Femur (tissue), 1 donor: ENCODE results near the gene CHI3L1.

Experiments used
- DNase-seq: peaks from one replicate; pipeline ENCODE4 v3.0.0-alpha.2; 2017

CHI3L1 gene

DNA sequence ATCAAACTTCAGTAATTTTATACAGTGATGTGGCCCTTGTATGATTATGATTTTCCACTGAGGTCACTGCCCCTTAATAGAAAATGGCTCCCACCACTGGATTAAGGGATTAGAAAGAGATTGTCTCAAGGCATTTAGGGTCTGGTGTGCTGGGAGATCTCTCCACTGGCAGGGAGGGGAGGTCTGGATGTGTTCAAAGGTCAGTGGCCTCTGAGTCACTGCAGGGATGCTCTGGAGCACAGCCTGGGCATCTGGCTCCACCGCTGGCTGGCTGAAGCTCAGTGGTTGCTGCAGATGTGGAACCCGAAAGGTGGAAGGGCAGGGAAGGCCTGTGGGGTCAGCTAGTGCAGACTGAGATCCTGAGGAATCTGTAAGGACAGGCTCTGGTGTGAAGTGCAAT lies 18.3 kb upstream of the CHI3L1 start:
- no peak for DNase-seq

DNA sequence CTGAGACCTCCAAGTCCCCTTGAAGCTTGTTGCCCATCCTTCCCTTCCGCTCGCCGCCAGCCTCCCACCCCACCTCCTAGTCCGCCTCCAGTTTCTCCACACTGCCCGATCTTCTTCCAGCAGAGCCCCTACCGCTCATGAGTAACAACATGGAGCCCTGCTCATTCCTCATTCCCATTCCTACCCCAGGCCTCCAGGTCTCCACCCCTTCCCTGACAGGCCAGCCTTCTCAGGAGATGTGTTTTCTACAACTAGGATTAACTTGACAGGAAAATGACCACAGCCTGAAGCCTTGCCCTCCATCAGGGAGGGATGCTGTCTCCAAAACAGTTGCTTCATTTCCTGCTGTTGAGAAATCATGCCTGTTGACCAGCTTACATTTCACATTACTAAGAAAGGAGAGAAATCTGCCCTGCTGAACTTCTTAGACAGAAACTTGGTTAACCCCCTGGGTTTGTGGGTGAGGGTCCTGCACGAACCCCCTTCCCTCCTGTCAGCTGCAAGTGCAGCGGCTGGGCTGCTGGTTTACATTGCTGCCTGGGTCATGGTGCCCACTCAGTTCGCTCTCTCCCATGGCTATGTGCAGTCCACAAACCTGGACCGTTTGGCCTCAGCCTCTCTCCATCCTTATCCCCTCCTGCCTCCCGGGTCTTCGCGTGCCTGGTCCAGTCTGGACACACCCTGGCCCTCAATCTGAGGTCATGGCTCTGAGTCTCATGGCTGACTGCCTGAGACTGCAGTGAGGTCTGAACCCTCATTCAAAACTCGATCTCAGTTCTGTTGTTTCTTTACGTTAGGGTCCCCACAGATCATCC lies 16.1 kb upstream of the CHI3L1 start:
- DNase-seq = no peak

- DNase-seq = no peak
These were observed 15.2 kb upstream of the CHI3L1 start for GRCh38 chr1:203201516-203202205.

DNA sequence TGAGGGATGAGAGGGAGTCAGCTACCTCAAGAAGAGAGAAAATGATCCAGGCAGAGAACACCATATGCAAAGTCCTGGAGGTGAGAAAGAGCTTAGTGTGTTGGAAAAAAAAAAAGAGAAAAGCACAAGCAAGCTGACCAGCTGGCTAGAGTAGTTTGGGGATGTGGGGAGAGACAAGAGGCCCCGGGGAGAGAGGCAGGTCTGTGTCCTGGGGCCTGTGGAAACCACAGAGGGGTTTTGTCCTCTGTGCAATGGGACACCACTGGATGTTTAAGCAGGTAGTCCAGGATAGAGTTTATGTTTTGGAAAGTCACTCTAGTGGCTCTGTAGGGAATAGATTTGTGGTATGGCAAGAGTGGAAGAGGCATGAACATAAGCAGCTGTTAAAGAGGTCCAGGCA lies 14.4 kb upstream of the CHI3L1 start:
- no peak for DNase-seq

DNA sequence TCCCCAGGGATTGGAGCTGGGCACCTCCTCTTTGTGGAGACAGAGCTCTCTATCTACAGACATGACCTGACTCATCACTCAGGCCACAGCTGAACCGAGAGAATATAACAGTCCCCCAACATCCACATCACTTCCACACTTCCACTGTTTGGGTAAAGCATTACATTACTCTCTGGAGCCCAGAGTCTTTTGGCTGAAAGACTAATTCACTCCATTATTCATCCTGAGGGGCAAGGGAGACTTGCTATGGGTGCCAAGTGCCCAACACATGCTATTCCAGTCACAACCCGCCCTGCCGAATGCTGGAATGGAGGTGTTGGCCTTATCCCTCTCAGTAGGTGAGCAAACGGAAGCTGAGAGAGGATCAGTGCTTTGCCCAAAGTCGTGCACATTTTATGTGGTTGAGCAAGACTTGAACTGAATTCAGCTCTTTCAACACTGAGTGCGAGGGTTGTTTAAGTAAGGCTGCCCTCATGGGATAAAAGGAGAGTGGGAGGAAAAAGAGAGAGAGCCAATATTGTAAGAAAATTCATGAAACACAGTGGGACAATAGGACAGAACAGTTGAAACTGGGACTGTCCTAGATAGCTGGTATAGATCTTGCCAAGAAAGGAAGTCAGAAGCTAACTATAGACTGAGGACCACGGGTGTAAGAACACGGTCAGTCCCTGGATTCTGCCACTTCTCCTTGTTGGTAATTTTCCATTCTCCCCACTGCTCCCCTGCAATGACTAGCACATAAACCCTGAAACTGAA lies 13.5 kb upstream of the CHI3L1 start:
- DNase-seq = no peak

GRCh38 chr1:203199481-203199815 lies 12.9 kb upstream of the CHI3L1 start:
- DNase-seq = no peak

GRCh38 chr1:203199002-203199401 lies 12.5 kb upstream of the CHI3L1 start:
- DNase-seq = no peak

GRCh38 chr1:203197625-203198024 lies 11.1 kb upstream of the CHI3L1 start:
- no peak for DNase-seq

- DNase-seq = no peak
These were observed 9.9 kb upstream of the CHI3L1 start for GRCh38 chr1:203196371-203196770.

DNA sequence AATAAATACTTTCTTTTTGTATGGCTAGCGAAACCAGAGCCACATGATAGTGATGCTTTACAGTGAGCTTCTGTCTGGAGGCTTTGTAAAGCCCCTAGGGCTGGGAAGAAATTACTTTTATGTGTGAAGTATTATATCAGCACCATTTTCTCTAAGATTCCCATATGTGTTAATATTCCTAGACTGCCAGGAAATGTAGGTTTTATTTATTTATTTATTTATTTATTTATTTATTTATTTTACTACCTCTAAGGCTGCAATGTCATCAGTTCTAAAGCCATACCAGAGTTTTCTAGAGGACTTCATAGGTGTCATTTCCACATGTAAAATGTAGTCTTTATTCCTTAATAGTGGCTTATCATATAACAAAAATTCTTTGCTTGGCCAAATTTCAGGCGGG lies 4.4 kb upstream of the CHI3L1 start:
- no peak for DNase-seq

GRCh38 chr1:203189951-203190352 lies 3.4 kb upstream of the CHI3L1 start:
- no peak for DNase-seq

GRCh38 chr1:203188686-203189232 lies 2.3 kb upstream of the CHI3L1 start:
- DNase-seq = no peak

GRCh38 chr1:203187689-203188264 lies 1.3 kb upstream of the CHI3L1 start:
- no peak for DNase-seq

- DNase-seq = no peak
These were observed 791 bp upstream of the CHI3L1 start for GRCh38 chr1:203187304-203187685.

DNA sequence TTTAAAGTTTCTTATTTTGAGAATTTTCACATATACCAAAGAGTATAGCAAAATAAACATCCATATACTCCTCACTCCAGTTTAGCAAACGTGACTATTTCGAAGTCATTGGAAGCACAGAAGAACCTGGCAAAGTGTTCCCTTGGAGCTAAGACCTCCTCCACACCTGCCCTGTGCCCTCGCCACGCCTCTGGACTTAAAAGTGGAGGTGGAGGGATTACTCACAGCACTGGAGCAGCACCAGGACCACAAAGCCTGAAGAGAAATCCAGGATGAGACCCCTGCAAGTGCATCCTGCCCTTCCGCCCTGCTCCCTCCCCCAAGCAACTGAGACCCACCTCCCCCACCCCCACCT lies 436 bp downstream of the CHI3L1 start:
- no peak for DNase-seq

- DNase-seq = no peak
These were observed 919 bp downstream of the CHI3L1 start for GRCh38 chr1:203185585-203185984.

- DNase-seq = no peak
These were observed 1.4 kb downstream of the CHI3L1 start for GRCh38 chr1:203185061-203185461.

DNA sequence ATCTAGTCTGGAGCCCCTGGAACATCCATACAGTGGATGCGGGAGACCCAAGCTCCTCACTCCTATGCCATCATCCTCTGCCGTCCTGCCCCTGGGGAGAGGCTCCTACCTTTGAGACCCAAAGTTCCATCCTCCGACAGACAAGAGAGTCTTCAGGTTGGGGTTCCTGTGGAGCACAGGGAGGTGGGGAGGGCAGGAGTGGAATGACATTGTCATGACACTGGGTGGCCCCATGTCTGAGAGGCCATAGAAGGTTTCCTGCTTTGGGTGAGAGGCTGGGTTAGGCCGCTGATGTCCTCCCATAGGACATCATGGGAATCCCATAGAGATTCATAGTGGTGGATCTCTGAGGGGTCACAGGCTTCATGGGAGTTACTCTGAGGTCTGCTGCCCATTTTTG lies 2.0 kb downstream of the CHI3L1 start:
- no peak for DNase-seq

DNA sequence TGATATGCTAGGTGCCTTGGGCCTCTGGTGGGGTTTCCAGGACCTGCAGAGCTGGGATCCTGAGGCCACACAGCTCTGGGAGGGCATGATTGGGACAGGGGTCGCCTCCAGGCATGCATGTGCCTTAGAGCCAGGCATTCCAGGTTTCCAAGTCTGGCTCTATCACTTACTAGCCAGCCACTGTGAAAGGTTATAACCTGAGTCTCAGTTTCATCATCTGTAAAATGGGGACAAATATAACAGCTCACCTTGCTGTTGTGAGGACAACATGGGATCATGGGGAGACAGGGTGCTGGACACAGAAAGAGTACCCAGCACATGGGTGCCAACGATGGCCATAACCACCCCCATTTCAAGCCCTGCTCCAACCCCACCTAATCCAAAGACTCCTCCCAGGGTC lies 2.7 kb downstream of the CHI3L1 start:
- DNase-seq = no peak

DNA sequence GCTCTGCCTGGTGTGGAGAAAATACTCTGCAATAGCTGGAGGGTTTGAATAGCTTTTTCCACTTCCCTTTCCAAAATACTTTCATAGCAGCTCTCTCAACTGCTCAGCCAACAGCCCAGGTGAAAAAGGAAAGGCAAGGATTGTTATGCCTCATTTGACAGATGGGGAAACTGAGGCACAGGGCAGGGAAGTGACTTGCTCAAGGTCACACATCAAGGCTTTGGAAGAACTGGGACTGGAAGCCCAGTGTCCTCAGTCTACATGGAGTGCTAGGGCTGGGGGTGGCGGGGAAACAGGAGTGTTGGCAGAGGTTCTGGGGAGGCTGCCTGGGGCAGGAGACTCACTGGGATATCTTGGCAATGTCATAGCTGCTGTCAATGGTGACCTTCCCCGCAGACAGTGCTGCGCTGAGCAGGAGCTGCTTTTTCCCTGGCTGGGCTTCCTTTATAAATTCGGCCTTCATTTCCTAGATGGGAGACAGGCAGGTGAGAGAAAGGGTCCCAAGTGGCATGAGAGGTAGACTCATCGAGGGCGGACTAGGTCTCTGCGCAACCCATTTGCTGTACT lies 4.0 kb downstream of the CHI3L1 start:
- no peak for DNase-seq

GRCh38 chr1:203181586-203182386 lies 4.7 kb downstream of the CHI3L1 start:
- DNase-seq = no peak
